GM19239 (cell line): ENCODE results near the gene ATG16L1.
A peak's percentile ranks its signal among the peaks of the same experiment; 100 is the strongest.

Experiments
- DNase-seq: peaks from one replicate; pipeline ENCODE4 v3.0.0; 2011; ENCODE audit warnings: low spot score; ENCODE audit not compliant: insufficient read length
- FAIRE-seq: peaks from 2 replicates; lab custom pipeline; 2011; peaks lifted over from hg19 to GRCh38; lab: Jason Lieb, UNC

The ATG16L1 gene

DNA sequence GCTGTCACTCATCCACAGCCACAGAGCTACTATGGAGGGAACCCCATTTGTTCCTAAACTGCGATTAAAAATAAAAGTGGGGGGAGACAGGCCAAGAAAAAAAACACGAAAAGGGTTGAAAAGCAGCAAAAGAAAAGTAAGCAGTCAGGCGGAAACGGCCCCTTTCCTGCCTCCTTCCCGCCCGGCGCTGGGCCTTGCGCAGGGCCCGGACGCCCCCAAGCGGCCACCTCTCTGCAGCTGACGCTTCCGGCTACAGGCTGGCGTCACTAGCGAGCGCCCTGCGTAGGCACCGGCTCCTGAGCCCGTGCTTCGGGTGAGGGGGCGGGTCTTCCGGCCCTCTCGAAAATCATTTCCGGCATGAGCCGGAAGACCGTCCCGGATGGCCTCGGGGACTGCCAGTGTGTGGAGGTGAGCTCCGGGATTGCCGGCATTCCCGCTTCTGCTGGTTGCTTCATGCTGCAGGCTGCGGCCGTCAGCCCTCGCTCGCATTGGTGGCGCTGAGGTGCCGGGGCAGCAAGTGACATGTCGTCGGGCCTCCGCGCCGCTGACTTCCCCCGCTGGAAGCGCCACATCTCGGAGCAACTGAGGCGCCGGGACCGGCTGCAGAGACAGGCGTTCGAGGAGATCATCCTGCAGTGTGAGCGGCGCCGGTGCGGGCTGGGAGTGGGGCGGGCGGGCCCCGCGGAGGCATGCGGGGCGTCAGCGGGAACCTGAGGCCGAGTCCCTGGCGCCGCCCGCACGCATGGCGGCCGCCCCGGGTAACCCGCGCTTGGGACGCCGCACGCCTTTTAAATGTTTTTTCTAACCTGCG lies at the start of gene ATG16L1:
TSS of gene ATG16L1 (plus strand) at position 368 of the 811 bp plus-strand sequence. CDS start at position 523, 155 bp downstream.
- DNase-seq: peak; percentile 98
- FAIRE-seq: peak; percentile 98

DNA sequence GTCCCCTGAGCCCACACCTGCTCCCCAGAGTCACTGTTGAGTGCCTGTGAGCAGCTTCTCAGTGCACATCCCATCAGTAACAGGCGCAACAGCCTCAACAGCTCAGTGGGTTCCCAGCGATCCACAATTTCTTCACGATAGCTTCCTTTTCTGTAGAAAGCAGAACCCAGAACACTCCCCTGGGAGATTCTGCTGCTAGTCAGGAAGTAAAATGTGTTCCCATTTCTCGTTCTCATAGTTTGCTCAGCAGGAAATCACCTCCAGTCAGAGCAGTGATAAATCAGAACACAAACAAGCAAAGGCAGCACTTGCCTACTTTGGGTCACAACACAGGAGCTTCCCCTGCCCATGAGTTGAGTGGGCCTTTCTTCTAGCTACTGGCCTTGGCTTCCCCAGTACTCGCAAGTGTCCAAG lies 48.9 kb upstream of the ATG16L1 start:
- DNase-seq (no peak), FAIRE-seq (no peak)

DNA sequence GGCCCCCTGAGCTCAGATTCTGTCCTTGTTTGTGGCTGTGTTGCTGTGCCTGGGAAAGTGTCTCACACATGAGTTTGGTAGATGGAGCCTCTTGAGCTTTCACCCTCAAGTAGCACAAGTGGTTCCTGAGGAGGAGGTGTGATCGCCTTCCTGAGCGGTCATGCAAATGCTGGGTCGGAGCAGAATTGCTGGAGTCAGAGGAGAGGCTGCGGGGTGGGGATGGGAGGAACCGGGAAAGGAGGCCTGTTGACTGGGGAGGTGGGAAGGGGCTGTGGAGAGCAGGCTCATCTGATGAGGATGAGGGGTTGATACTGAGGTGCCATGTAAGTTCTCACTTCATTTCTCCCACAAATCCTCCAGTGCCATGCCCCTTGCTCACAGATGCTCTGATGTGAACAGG lies 48.4 kb upstream of the ATG16L1 start:
- FAIRE-seq (no peak), DNase-seq (no peak)

DNA sequence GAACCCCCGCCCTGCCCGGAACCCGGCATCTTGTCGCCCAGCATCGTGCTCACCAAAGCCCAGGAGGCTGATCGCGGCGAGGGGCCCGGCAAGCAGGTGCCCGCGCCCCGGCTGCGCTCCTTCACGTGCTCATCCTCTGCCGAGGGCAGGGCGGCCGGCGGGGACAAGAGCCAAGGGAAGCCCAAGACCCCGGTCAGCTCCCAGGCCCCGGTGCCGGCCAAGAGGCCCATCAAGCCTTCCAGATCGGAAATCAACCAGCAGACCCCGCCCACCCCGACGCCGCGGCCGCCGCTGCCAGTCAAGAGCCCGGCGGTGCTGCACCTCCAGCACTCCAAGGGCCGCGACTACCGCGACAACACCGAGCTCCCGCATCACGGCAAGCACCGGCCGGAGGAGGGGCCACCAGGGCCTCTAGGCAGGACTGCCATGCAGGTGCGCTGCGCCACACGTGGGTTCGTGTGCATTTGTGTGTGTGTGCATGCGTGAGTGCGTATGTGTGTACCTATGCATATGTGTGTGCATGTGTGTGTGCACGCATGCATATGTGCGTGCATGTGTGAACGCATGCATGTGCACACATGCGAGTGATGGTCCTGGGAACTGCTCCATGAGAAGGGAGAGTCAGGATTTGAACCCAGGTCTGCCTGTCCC lies 47.1 kb upstream of the ATG16L1 start:
- DNase-seq (no peak), FAIRE-seq (no peak)

DNA sequence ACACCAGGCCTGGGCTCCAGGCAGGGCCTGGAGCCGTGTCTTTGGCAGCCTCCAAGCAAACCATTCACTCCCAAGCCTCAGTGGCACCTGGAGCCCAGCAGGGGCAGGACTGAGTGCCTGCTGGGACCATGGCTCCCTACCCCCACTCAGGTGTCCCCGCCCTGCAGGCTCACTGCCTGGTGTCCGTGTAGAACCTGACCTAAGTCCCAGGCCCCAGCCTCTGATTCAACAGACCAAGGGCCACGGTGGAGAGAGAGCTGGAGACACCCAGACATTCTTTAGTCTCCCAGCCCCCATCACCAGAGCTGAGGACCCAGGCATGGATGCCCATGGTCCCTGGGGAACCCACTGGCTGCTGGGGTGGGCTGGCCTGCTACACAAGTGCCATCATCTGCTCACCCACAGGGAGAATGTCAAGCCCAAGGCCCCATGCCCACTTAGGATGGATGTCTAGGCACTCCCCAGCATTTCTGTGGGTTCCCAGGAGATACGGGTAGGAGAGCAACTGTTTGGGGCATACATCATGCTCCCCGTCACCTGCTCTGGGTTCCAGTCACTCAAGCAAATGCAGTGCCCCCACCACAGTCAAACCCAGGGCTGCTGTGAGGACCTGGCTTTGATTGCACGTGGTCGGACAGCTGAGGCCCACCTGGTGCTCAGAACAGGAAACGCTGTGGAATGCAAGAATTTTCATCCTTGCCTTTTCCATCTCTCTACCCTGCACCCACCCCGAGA lies 42.9 kb upstream of the ATG16L1 start:
- DNase-seq (no peak), FAIRE-seq (no peak)

DNA sequence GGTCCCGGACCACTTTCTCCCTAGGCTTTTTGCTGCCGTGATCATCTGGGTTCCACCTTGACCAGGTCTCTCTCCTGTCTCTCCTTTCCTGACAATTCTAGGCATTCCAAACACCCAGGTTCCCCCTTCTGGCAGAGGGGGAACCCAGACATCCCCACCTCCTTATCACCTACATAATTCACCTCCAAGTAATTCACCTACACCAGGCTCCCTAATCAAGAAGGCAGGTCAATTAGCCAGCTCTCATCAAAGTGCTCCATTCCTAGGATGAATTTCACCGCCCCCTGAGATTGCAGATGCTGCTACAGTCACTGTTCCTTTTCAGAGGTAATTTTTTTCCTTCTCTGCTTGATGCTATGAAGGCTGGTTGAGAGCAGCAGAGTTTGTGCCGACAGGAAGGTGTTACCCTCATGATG lies 42.3 kb upstream of the ATG16L1 start:
- no peak for DNase-seq

DNA sequence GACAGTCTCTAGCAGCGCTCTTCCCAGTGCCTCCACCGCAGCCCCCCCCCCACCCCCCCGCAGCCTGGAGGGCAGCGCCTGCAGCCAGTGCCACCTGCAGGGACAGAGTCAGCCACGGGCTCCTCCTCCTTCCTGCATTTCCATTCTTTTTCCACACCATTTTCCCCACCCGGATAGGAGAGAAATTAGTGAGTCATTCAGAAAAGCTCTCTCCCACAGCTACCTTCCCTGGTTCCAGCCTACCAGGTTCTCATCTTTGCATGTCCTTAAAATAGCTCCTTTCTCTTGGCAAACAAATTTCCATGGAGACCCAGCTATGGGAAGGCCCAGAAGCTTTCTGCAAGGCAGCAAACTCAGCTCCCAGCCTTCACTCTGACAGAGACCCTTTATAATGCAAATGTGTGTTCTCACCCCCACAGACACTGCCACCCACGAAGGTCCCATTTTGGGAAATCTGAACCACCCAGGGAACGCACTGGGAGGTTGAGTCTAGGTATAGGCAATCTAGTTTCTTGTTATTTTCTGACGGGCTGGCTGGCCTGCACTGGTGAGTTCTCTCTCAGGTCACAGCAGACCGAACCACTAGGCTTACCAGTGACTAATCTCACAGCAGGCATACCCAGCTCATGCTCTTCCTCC lies 41.8 kb upstream of the ATG16L1 start:
- no peak for FAIRE-seq
- DNase-seq: no peak

More for the DNA sequence above, 42.3 kb upstream of the ATG16L1 start:
- FAIRE-seq: peak; percentile 39

DNA sequence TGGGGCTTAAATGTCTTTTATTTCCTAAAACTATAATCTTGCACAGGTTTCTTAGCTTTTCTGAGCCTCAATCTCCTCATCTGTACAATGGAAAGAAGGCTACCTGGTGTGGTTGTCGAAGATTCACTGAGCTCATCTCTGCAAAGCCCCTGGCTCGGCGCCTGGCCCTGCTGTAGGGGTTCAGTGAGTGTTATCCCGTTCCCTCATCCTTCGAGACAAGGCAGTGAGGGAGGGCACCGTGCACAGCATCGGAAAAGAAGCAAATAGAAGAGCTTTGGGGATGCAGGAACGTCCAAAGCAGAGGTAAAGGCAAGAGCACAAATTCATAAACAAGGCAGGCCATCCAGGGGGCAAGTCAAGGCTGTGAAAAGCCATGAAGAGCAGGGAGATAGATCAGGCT lies 41.2 kb upstream of the ATG16L1 start:
- DNase-seq (no peak), FAIRE-seq (no peak)

DNA sequence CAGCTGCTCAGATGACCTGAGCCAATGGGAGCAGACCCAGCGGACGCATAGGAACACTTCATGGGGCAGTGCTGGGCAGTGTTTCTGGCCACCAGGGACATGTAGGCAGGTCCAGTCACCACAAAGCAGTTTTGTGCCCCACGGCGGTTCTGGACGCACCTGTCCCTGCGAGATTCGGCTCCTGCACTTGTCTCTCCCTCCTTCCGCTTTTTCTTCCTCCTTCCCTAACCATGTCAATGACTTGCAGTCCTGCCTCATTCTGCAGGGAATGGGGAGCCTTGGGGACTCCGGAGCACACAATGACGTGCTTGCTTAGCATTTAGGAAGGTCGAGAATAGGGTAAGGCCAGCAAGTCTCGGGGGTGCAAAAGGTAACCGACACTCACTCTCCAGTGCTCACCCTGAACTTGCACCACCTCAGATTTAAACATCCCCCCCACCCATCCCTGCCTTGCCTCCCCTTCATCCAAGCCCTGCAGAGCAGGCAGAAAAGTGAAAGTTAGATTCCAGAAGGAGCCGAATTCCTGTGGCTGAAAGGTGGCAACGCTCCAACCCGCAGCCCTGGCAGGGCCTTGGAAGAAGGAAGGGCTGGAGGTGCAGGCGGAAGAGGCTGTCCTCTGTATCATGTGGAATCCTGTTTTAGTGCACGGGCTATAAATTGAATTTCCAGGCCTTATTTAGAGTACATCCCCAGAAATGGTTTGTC lies 40.5 kb upstream of the ATG16L1 start:
- DNase-seq: no peak
- FAIRE-seq: no peak

DNA sequence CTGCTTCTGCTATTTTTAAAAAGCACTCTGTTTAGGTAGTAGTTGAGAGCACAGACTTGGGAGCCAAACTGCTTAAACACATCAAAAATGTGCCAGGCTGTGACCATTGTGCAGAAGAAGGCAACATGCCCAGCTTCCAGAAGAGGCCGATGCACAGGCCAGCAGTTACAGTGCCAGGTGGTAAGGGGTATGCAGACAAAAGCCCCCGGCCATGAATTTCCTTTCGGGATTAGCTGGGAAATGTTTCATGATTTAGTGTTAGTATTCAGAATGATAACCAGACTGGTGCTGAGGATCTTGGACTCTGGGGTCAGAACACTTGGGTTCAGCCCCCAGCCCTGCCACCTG lies 40.0 kb upstream of the ATG16L1 start:
- no peak for DNase-seq
- no peak for FAIRE-seq

DNA sequence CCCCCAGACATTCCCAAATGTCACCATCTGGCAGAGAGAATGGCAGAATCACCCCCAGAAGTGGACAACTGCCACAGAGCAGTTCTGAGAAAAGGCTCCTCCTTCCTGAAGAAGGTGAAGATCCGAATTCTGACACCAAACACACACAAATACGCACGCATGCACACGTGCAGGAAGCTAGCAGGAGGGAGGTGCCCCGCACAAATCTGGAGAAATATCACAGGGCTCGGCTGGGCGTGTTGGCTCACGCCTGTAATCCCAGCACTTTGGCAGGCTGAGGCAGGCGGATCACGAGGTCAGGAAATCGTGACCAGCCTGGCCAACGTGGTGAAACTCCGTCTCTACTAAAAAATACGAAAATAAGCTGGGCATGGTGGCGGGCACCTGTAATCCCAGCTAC lies 38.5 kb upstream of the ATG16L1 start:
- no peak for FAIRE-seq
- no peak for DNase-seq

DNA sequence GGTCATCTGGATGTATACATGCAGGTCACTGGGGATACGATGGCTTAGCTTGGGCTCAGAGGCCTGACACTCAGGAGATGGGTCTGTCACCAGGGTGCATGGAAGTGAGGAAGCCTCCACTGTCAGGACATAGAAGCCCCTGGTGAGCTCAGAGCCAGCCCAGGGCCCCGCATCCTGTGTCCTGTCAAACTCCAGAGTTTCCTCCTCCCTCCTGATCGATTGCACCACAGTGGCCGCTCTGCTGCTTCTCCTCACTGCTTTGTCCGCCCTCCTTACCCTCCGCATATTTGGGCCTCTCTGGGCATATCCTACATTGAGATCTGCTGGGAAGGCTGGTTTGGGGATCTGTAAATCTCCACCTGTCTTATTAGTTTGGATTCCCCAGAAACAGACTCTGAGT lies 37.5 kb upstream of the ATG16L1 start:
- DNase-seq (no peak), FAIRE-seq (no peak)

DNA sequence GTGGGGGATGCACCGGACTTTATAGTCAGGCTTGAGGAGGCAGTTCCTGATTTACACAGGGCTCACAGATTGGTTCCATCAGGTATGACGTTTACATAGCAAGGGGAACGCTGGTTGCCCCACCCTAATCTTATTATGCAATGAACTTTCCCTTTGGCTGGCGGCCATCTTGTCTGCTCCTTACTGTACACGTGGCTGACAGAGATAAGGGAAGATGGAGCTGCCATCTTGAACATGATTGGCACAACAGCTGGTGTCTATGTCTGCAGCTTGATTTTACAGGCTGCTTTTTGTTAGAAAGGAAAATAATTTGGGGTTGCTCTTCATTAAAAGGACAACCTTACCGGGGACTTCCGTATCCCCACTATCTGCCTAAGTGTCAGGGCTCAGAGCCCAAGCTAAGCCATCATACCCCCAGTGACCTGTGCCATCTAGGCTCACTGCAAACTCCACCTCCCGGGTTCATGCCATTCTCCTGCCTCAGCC lies 33.5 kb upstream of the ATG16L1 start:
- DNase-seq (no peak), FAIRE-seq (no peak)

DNA sequence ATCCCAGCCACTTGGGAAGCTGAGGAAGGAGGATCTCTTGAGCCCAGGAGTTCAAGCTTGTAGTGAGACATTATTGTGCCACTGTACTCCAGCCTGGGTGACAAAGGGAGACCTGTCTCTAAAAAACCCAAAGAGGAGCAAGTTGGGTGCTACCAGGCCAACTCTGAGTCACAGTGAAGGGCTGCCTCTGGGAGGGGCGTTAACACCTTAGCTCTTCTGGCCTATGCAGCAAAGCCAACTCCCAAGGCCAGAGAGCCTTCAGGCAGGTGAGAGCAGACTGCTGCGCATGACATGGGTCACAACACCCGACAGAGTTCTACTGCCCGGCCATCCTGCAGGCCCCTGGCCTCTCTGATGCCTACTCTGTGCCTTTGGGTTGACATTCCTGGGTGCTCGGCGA lies 32.6 kb upstream of the ATG16L1 start:
- FAIRE-seq (no peak), DNase-seq (no peak)

DNA sequence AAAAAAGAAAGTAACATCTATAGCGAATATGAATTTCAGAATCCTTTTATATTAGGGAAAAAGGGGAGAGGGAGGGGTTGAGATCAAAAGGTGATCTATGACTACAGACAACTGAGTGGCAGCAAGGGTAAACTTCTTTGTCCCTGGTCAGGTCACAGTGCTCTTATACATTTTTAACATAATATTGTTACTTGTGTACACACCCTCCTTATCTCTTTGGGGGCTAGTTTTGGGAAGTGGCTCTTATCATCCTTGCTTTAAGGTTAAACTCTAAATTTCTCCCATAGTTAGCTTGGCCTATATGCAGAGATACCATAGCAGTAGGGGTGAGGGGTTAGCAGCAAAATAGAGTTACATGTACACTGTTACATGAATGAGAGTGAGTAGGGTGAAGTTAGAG lies 31.6 kb upstream of the ATG16L1 start:
- no peak for FAIRE-seq
- no peak for DNase-seq

DNA sequence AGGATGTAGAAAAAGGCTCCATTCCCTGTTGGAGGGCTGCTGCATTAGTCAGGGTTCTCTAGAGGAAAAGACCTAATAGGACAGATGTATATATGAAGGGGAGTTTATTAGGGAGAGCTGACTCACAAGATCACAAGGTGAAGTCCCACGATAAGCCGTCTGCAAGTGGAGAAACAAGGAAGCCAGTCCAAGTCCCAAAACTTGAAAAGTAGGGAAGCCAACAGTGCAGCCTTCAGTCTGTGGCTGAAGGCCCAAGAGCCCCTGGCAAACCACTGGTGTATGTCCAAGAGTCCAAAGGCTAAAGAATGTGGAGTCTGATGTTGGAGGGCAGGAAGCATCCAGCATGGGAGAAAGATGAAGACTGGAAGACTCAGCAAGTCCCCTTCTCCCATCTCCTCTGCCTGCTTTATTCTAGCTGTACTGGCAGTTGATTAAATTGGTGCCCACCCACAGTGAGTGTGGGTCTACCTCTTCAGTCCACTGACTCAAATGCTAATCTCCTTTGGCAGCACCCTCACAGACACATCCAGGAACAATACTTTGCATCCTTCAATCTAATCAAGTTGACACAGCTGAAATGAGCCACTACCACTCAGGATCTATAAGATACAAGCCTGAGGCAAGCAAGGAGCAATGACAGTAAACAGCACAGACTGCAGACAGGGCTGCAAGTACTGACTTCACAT lies 30.0 kb upstream of the ATG16L1 start:
- FAIRE-seq (no peak), DNase-seq (no peak)

DNA sequence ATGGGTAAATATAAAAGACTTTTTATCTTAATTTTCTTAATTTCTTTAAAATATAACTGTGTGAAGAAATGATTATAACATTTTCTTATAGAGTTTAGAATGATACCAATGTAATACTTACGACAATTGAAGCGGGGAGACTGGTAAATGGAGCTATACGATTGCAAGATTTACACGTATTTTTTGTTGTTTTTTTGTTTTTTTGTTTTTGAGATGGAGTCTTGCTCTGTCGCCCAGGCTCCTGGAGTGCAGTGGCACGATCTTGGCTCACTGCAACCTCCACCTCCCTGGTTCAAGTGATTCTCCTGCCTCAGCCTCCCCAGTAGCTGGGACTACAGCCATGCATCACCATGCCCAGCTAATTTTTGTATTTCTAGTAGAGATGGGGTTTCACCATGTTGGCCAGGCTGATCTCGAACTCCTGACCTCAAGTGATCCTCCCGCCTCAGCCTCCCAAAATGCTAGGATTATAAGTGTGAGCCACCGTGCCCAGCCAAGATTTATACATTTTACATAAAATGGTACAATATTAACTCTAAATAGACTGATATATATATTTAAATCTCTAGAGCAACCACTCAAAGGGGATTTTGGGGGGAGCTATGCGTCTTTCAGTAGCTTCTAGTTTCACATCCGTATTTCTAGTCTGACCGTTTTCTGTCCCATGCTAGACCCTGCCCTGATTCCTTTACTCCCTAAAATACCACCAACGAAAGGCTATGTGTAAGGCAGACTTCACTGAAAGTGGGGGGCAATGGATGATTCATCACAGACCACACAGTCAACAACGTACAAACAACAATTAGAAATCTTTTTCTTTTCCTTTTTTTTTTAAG lies 28.2 kb upstream of the ATG16L1 start:
- DNase-seq: no peak
- FAIRE-seq: peak; percentile 85

DNA sequence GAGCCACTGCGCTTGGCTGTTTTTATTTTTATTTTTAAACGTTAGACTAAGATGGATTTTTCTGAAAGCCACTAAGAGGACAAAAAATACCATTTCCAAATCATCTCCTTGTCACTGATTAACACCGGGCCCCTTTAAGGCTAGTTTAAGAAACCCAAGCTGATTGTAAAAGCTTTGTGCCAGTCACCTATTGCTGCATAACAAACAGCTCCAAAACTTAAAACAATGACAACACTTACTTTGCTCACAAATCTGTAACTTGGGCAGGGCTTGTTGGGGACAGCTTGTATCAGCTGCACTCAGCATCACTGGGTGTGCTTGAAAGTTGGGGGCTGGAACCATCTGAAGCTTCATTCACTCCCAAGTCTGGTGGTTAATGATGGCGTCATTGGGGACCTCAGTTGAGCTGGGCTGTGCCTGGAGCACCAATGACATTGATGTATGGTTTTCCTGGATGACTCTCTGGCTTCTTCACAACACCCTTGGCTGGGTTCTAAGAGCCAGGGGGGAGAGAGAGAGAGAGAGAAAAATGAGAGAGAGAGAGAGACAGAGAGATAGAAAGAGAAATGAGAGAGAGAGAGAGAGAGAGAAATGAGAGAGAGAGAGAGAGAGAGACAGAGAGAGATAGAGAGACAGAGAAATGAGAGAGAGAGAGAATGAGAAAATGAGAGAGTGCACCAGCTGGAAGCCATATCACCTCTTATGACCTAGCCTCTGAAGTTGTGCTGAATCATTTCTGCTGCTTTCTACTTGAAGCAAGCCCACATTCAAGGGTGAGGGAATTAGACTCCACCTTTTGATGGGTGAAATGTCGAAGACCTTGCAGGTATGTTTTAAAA lies 26.0 kb upstream of the ATG16L1 start:
- FAIRE-seq: peak; percentile 60
- DNase-seq: no peak
